RWPE2 (cell line): ENCODE results near the gene CHST11.

ENCODE experiments used
- ATAC-seq: fragments of 200-7000 bp; cut with Tn5 transposase; 3 replicates; pipeline ENCODE4 v1.9.1; 2021; ENCODE audit warnings: low read depth
- DNase-seq: peaks from one replicate; pipeline ENCODE4 v3.0.0-alpha.2; 2020; ENCODE audit warnings: low spot score
- H3K27ac ChIP-seq: fragments of 450-650 bp; 2 replicates; pipeline ENCODE4 v1.5.1; 2017; ENCODE audit warnings: mild to moderate bottlenecking; ENCODE audit not compliant: poor library complexity, severe bottlenecking
- H3K27me3 ChIP-seq: fragments of 250-450 bp; sonication (Bioruptor Pico); 2 replicates; pipeline ENCODE4 v1.5.1; 2021; ENCODE audit warnings: mild to moderate bottlenecking, moderate library complexity; ENCODE audit not compliant: insufficient read depth, poor library complexity, severe bottlenecking
- H3K36me3 ChIP-seq: fragments of 250-450 bp; sonication (Bioruptor Pico); 2 replicates; pipeline ENCODE4 v1.5.1; 2020; ENCODE audit warnings: low read depth, mild to moderate bottlenecking, moderate library complexity
- H3K4me1 ChIP-seq: fragments of 250-450 bp; sonication (Bioruptor Pico); 2 replicates; pipeline ENCODE4 v1.5.1; 2021; ENCODE audit warnings: mild to moderate bottlenecking, moderate library complexity; ENCODE audit not compliant: insufficient read depth, poor library complexity, severe bottlenecking
- H3K4me3 ChIP-seq: fragments of 250-450 bp; sonication (Bioruptor Pico); 2 replicates; pipeline ENCODE4 v1.5.1; 2021; ENCODE audit warnings: mild to moderate bottlenecking, moderate library complexity; ENCODE audit not compliant: severe bottlenecking
- H3K9me3 ChIP-seq: fragments of 250-450 bp; sonication (Bioruptor Pico); 2 replicates; pipeline ENCODE4 v1.5.1; 2021; ENCODE audit warnings: mild to moderate bottlenecking, moderate library complexity; ENCODE audit not compliant: severe bottlenecking
- TF ChIP-seq, protein P1 (sequence below): fragments of 450-650 bp; IDR thresholded peaks from one replicate; pipeline ENCODE4 v1.5.1; 2017; ENCODE audit warnings: mild to moderate bottlenecking, moderate library complexity; ENCODE audit not compliant: poor library complexity, severe bottlenecking

CHST11 gene

DNA sequence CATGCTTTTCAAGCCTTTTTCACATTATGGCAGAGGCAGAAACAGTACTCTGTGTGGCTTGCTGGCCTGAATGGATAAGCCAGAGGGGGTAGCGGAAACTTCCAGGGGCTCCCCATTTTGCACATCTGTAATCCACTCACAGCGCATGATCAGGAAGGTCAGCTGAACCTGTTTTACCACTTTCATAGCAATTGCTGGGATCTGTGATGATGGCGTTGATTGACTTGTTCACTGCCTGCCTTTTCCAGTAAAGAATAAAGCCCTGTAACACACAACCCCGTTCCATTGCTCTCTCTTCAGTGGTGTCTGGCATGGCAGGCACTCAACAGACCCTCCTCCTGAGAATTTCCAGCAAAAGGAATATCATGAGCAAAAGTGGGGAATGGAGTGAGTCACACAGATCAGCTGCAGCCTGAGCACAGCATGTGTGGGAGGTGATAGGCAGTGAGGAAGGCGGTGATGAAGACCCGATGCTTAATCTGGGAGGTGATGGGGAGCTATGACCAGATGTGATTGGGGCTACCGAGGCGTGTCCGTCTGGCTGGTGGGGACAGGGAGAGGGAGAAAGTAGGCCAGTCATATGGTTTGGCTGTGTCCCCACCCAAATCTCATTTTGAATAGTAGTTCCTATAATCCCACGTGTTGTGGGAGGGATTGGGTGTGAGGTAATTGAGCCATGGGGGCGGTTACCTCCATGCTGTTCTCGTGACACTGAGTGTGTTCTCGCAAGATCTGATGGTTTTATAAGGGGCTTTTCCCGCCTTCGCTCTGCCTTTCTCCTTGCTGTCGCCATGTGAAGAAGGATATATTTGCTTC lies 44.7 kb upstream of the CHST11 start:
- Histone ChIP-seq H3K27me3 (no peaks in the 10 kb centered on the region), H3K27ac (no peak overlapping the region), H3K4me3 (no peak overlapping the region), H3K4me1 (no peaks in the 10 kb centered on the region), H3K36me3 (no peaks in the 10 kb centered on the region), H3K9me3 (no peaks in the 10 kb centered on the region)
- DNase-seq, result no peak
- TF ChIP-seq, protein P1, sequence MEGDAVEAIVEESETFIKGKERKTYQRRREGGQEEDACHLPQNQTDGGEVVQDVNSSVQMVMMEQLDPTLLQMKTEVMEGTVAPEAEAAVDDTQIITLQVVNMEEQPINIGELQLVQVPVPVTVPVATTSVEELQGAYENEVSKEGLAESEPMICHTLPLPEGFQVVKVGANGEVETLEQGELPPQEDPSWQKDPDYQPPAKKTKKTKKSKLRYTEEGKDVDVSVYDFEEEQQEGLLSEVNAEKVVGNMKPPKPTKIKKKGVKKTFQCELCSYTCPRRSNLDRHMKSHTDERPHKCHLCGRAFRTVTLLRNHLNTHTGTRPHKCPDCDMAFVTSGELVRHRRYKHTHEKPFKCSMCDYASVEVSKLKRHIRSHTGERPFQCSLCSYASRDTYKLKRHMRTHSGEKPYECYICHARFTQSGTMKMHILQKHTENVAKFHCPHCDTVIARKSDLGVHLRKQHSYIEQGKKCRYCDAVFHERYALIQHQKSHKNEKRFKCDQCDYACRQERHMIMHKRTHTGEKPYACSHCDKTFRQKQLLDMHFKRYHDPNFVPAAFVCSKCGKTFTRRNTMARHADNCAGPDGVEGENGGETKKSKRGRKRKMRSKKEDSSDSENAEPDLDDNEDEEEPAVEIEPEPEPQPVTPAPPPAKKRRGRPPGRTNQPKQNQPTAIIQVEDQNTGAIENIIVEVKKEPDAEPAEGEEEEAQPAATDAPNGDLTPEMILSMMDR, result no peak
- no peak for ATAC-seq

GRCh38 chr12:104412681-104413080 lies 44.1 kb upstream of the CHST11 start:
- no peaks in the 10 kb centered on the region for H3K27me3 ChIP-seq
- H3K27ac ChIP-seq, result no peak overlapping the region
- H3K9me3 ChIP-seq, result no peaks in the 10 kb centered on the region
- ATAC-seq, result no peak
- H3K36me3 ChIP-seq, result no peaks in the 10 kb centered on the region
- no peaks in the 10 kb centered on the region for H3K4me1 ChIP-seq
- TF ChIP-seq, protein P1, result no peak
- no peak overlapping the region for H3K4me3 ChIP-seq
- no peak for DNase-seq

- ATAC-seq (no peak), DNase-seq (no peak)
- no peak overlapping the region for H3K27ac ChIP-seq
- TF ChIP-seq, protein P1, result no peak
- H3K4me1 ChIP-seq, result no peaks in the 10 kb centered on the region
- no peaks in the 10 kb centered on the region for H3K36me3 ChIP-seq
- H3K9me3 ChIP-seq, result no peaks in the 10 kb centered on the region
- no peaks in the 10 kb centered on the region for H3K27me3 ChIP-seq
- no peak overlapping the region for H3K4me3 ChIP-seq
These were observed 43.4 kb upstream of the CHST11 start for GRCh38 chr12:104413330-104413729.

DNA sequence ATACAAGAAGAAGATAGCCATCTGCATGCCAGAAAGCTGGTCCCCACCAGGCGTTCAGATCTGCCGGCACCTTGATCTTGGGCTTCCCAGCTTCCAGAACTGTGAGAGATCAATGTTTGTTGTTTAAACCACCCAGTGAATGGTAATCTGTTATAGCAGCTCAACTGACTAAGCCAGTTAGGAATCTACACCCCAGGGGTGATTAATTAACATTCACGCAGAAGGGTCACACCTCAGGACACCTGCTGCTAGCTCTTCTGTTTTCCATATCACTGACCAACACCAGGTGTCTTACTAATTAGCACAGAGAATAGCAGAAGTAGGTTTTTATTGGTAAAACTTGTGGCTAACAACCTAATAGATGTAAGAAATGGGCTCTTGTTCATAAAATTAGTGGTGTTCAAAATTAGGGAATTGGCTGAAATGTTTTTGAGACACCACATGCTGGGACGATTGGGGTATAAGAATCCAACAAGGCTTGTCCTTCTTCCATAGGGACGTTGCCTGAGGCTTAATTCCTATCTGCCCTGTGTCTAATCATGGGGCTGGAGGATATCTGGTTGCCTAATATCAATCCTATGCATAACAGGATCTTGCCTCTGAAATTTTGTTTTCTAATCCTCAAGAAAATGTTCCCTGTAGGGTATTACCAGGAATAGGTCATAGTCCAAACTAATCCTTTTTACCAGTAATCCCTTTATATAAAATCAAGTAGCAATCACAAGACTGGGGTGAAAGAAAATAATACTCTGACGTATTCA lies 42.0 kb upstream of the CHST11 start:
- Histone ChIP-seq H3K4me3 (no peak overlapping the region), H3K4me1 (no peaks in the 10 kb centered on the region), H3K9me3 (no peaks in the 10 kb centered on the region), H3K27ac (no peak overlapping the region), H3K36me3 (no peaks in the 10 kb centered on the region), H3K27me3 (no peaks in the 10 kb centered on the region)
- DNase-seq (no peak), ATAC-seq (no peak)
- TF ChIP-seq, protein P1, result no peak
